SIG-M5 treated with dmso at 0.1 percent for 504 hours (cell line): ENCODE data around the gene NELFB.
"Not testable (repeated sequence)": the region's sequence is repeated elsewhere in the genome, so short reads cannot be mapped to it uniquely, and the experiment has no call there.

Experiments used
- DNase-seq: peaks from one replicate; lab custom pipeline; 2025; ENCODE audit not compliant: unreplicated experiment; lab: John Stamatoyannopoulos, UW

Gene NELFB

DNA sequence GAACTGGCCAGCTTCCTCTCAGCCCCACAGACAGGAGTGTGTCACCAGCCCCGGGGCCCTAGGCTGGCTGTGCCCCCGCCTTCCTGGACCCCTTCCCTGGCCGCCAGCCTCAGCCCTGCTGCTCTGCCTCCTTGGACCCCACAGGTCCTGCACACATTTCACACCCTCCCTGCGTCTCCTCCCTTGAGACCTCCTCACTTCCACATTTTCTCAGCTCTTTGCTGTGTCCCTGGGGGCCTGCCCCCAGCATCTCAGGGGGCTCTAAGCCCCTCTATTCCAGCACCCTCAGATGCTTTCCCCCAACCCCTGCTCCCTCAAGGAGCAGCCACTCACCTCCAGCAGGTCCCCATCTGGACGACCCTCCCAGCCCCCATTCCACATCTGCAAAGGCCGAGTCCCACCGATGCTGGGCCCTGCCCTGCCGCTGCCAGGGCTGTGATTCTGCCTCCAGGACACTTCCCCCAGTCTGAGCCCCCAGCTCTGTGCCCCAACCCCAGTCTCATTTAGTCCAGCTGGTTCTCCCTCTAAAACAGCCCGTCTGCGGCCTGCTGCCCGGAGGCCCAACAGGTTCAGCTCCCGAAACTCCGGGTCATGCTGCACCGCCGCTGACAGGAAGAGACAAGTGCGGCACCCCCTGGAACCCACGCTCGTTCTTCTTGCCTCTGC is 20.2 kb upstream of the NELFB start:
- no peak for DNase-seq

DNA sequence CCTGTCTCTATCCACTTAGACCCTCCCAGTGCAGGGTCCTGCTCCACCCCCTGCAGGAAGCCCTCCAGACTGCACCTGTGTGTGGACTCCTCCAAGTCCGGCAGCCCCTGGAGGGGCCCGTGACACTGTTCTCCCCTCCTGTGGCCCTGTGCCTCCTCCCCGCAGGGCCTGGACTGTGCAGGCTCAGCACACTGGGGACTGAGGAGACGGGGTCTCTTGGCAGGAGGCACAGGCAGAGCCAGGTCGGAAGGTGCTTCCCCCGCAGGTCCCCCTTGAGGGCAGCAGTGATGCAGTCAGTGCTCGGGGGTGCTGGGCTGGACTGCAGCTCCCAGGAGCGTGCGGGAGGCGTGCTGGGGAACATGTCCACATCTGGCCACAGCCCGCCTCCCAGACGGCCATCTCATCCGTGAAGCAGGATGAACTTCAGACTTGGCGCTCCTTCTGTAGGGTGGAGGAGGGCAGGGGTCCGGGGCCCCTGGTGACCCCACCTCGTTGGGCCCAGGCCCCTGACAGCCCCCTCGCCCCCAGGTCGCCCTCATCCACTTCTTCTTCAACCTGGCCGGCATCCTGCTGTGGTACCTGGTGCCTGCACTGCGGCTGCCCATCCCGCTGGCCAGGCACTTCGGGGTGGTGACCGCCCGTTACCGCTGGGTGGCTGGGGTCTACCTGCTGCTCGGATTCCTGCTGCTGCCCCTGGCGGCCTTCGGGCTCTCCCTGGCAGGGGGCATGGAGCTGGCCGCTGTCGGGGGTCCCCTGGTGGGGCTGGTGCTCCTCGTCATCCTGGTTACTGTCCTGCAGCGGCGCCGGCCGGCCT is 19.5 kb upstream of the NELFB start:
- DNase-seq: no peak

DNA sequence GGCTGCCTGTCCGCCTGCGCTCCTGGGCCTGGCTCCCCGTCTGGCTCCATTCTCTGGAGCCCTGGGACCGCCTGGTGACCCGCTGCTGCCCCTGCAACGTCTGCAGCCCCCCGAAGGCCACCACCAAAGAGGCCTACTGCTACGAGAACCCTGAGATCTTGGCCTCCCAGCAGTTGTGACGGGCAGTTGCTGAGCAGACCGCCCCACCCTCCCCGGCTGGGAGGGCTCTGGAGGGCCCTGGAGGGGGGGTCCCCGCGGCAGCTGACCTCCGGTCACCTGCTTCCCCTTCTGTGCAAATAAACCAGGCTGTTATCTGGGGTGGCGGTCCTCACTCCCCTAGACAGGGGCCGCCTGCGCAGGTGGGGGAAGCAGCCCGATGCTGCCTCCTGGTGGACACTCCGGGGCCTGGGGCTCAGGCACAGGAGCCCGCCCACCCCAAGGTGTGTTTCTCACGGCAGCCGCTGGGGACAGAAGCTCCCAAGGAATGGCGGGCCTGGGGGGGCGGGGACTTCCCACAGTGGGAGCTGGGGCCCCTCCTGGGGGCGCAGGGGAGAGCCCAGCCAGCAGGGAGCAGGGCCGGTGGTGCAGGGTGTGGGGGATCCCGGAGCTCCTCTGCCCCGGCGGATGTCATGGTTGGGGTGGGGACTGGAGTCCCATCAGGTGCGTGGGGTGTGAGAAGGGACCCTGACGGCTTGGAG is 18.7 kb upstream of the NELFB start:
- DNase-seq: peak; percentile 71

DNA sequence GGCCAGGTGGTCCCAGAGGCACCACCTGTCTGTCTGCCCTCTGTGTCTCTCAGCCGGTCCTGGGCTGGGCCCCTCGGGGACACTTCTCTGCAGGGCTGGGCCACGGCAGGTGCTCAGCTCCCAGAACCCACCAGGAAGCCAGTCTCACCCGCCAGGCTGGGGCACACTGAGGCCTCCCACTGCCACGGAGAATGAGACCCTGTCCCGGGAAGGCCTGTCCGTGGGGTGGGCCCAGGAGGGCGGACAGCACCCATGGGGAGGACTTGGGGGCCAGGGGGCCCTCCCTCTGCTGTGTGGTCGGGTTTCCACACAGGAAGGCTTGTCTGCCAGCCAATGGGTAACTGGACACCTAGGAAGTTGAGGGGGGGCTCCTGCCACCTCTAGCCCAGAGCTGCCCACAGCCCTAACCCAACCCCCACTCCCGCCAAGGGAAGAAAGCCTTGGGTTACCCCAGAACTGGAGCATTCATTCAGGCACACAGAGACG is 18.1 kb upstream of the NELFB start:
- no peak for DNase-seq

DNA sequence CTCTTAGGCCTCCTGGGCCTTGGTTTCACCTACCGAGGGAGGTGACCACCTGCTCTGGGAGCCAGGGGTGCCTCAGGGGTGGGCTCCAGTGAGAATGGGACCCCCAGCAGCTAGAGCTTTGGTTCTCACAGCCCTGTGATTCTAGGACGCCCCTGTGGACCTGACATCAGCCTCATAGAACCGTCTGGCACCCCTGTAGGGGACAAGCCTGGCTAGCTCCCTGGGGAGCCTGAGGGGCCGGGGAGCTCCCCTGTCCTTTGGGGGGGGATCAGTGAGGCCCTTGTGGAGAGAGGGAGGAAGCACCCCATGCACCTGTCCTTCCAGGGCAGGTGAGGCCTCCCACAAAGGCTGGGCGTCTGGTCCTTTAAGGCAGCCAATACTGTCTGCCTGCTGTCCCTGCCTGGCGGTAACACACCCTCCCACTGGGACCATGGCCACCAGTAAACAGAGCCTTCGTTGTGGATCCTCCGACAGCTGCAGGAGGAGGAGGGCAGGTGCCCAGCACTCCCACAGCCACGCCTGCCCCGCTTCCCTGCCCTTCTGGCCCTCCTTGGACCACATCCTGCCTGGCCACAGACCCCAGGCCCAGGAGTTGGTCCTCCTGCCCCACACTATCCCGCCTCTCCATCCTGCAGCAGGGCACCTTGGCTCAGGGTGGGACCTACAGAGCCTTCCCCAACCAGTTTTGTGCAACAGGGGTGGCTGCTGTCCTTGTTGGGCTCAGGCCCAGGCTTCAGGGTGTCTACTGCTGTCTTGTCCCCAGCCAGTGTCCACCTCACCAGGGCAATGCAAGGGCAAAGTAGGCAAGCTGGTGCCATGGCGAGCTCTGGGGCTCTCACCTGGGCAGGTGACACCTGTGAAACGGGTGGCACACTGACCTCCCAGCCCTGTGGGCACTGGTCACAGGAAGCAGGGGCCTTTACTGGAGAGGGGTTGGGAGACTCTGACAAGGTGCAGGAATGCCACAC is 17.1 kb upstream of the NELFB start:
- no peak for DNase-seq

DNA sequence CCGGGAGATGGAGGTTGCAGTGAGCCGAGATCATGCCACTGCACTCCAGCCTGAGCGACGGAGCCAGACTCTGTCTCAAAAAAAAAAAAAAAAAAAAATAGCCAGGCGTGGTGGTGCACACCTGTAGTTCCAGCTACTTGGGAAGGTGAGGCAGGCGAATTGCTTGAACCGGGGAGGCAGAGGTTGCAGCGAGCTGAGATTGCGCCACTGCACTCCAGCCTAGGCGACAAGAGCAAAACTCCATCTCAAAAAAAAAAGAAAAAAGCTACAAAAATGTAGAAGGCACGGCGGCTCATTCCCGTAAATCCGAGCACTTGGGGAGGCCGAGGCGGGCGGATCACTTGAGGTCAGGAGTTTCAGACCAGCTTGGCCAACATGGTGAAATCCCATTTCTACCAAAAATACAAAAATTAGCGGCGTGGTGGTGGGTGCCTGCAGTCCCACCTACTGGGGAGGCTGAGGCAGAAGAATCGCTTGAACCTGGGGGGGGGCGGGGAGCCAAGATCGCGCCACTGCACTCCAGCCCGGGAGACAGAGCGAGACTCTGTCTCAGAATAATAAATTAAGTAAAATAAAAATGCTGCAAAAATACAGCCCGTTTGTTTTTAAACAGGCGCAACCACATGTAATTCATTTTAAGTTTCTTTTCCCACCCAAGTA is 15.5 kb upstream of the NELFB start:
- DNase-seq: not testable (repeated sequence)

DNA sequence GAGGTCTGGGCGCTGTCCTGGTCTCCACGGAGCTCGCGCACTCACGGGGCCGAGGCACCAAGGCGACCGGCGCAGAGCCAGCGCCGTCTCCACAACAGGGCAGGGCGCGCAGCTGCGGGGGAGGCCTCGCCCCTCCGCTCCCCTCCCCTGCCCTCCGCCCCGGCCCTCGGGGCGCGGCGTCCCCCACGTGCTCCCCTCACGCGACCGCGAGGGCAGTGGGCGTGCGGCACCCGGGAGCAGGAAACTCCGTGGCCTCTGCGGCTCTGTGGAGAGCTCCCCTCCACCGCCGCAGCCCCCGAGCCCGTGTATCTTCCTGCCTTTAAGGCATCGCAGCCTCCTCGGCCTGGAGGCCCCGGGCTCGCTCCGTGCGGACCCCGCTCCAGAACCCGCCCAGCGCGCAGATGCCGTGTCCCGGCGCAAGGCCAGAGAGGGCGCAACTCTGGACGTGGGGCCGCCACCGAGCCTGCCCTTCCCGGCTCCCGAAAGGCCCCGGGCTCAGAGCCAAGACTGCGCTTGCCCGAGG is 14.7 kb upstream of the NELFB start:
- peak; percentile 54 for DNase-seq

DNA sequence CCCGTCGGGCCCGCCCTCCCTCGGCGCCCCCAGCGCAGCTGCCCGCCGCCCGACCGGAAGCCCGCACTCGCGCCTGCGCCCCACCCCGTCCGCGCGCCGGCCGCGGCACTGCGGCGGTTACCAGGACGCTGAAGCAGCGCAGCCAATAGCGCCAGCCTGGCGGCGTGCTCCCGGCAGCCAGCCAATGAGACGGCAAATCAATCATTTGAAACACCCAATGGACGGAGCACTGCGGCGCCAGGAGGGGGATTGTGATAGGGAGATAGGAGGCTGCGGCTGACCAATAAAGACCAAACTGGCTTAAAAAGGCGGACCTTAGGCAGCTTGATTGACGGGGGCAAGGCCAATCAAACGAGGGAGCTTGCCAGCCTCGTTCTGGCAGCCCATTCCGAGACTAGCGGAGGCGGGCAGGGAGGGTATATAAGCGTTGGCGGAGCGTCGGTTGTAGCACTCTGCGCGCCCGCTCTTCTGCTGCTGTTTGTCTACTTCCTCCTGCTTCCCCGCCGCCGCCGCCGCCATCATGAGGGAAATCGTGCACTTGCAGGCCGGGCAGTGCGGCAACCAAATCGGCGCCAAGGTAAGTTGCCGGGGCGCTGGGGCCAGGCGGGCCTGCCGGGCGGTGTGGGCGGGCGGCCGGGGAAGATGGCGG is 14.2 kb upstream of the NELFB start, which contains the start of gene TUBB4B:
TSS of gene TUBB4B (plus strand) at position 447 of the 649 bp plus-strand sequence. CDS start at position 521, 74 bp downstream.
- DNase-seq: peak; percentile 99

DNA sequence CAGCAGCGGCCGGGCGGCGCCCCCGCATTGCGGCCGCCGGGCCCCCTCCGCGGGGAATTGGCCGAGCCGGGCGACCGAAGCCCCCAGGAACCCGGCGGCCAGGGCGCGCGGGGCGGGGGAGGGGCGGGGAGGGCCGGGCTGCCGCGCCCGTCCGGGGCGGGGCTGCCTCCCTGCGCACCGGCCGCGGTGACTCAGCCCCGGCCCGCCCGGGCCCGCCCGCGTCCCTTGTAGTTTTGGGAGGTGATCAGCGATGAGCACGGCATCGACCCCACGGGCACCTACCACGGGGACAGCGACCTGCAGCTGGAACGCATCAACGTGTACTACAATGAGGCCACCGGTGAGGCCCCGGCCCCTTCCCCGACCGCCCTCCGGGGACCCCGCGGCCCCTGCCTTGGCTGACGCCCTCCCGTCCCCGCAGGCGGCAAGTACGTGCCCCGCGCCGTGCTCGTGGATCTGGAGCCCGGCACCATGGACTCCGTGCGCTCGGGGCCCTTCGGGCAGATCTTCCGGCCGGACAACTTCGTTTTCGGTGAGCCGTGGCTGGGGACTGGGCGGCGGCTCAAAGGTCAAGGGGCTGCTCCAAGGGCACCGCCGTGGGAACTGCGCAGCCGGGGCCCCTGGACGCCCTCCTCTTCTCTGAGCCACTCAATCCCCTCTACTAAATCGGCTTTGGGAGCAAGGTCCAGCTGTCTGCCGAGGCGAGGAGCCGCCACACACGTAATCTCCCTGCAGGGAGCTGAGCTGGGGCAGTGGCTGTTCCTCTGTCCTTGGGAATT is 13.4 kb upstream of the NELFB start:
- no peak for DNase-seq

DNA sequence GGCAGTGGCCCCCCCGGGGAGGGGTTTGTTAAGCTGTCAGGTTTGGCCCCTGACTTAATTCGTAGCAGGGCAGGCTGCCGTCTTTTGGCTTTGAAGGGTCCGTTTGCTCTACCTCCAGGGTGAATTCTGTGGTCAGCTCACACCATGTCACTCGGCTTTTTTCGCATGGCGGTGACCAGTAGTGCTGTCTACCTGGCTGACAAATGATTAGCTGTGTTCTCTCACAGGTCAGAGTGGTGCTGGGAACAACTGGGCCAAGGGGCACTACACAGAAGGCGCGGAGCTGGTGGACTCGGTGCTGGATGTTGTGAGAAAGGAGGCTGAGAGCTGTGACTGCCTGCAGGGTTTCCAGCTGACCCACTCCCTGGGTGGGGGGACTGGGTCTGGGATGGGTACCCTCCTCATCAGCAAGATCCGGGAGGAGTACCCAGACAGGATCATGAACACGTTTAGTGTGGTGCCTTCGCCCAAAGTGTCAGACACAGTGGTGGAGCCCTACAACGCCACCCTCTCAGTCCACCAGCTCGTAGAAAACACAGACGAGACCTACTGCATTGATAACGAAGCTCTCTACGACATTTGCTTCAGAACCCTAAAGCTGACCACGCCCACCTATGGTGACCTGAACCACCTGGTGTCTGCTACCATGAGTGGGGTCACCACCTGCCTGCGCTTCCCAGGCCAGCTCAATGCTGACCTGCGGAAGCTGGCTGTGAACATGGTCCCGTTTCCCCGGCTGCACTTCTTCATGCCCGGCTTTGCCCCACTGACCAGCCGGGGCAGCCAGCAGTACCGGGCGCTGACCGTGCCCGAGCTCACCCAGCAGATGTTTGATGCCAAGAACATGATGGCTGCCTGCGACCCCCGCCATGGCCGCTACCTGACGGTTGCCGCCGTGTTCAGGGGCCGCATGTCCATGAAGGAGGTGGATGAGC is 12.6 kb upstream of the NELFB start:
- no peak for DNase-seq

DNA sequence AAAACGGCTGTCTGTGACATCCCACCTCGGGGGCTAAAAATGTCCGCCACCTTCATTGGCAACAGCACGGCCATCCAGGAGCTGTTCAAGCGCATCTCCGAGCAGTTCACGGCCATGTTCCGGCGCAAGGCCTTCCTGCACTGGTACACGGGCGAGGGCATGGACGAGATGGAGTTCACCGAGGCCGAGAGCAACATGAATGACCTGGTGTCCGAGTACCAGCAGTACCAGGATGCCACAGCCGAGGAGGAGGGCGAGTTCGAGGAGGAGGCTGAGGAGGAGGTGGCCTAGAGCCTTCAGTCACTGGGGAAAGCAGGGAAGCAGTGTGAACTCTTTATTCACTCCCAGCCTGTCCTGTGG is 11.9 kb upstream of the NELFB start:
- DNase-seq: not testable (repeated sequence)

DNA sequence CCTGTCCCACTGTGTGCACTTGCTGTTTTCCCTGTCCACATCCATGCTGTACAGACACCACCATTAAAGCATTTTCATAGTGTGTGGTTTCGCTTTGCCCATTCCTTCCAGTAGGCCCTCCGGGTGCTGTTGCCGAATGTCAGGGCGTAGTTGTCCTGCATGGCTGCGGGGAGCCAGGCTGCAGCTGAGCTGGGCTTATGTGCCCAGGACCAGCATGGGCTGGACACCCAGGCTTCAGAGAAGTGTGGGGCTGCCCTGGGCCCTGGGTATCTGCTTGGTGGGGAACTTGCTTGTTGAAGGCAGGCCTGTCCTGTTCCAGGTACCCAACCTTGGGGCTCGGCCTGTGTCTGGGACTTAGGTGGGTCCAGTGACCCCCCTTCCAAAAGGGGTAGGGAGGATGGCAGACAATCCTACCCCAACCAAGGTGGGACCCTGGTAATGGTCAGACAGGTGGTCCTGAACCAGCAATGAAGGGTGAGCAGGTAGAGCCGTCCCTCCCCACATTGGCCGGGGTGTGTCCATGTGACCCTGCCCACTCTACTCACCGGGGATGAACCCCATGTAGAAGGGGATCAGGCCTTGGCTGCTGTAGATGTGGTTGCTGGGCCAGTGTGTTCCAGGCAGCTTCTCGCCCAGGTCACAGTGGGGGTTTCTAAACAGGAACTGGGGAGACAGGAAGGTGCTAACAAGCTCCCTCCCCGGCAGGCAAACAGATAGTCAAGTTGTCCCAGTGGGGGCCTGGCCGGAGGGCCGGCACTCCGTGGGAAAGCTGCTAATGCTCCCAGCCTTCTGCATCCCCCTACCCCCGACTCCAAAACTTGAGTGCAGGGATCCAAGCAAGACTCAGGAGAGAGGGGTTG is 11.3 kb upstream of the NELFB start:
- DNase-seq: no peak

DNA sequence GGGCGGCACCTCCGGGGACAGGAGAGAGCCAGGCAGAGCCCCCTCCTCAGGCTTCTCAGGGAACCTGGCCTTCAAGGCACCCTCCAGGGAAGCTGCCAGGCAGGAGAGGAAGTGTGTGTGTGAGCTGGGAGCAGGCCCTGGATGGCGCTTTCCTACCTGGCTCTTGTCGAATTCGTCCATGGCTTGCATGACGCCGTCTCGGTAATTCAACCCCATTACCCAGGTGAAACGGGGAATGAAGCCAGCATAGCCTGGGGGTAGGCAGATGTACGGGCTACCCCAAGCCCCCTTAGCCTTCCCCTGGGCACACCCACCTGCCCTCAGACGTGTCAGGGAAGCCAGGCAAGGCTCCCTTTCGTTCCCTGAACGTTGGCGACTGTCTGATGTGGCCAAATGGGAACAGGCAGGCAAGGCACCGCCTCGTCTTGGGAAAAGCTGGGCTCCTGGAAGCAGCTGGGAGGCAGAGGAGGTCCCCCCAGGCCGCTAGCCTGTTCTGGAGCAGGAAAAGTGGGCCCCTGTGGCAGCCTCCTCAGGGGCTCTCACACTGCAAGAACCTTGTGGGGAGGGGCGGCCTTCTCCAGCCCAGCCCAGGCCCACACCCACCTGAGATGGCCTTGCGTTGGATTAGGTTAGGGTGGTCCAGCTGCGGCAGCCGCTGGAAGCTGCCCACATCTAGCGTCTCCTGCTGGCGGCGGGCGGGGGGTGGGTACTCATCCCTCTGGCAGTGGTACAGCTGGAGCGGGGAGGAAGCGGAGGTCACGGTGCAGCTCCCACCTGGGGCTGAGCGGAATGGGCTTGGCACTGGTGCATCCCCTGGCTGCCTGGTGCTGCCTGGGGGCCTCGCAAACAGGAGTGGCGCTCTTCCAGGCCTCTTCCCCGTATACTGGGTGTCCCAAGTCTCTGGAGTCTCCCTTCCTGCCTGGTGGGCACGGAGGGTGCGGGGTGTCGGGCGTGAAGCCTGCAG is 10.4 kb upstream of the NELFB start:
- no peak for DNase-seq

DNA sequence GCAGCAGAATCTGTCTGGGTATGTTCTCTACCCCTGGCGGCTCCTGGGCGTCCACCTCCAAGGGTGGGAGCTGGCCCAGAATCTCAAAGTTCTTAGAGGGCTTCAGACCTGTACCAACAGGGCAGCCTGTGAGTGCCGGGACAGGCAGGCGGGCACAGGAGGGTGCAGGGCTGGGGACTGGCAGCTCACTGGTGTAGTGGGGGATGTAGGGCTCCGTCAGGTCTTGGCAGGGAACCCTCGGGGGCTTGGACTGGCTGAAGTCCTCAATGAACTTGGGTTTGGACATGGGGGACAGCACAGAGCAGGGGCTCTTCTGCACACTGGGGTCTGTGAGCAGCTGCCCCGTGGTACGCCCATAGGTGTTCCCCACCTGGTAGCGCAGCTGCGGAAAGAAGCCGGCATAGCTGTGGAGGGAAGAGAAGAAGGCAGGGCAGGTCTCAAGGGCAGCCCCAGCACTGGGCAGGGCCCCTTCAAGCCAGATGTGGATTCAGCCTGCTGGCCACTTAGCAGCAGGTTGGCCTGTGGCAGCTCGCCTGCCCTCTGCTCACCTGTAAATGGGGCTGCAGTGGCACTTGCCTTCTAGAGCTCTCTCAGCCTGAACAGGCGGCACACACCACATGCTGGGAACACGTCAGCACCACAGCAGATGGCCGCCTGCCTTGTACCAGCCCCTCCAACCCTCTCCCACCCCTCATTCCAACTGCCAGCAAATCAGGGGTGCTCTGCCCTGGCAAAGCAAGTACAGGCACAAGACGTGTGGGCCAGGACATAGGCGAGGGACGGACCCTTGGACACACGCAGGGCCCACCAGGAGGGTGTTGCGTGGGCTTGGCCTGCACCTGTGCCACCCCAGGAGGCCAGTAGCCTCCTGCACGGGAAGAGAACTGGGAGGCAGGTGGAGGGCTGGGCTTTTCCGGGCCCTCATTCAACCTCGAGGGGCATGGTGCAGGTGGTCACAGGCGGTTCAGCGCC is 9.4 kb upstream of the NELFB start:
- DNase-seq: no peak
